ENCODE measurements around the gene ZNF319. TPM values are rescaled to one million over a fixed set of nuclear protein-coding genes. Genes with fewer than 3 reads are reported as not detected.

The ZNF319 gene
- total and polyA plus RNA-seq, 2 of the 4 experiments (the other 2 are of a cell fraction), result 0.90 to 6.3 TPM

- ChIA-PET CTCF (interaction anchor here (1.5 kb wide), 1 partner anchor 96 kb away, joined by 7 read pairs; no protein-coding TSS in a partner anchor), POLR2A (ENCODE audit: unreplicated experiment) (interaction anchor here (1.2 kb wide), 1 partner anchor 96 kb away, joined by 3 read pairs; no protein-coding TSS in a partner anchor)
- Histone ChIP-seq H2AK5ac (ENCODE audit: low read depth, low read length) (no peak within 1 kb of the TSS), H3K4me3 (ENCODE audit: insufficient read depth, low read depth, low read length) (peak within 1 kb of the TSS; percentile 61), H3K9ac (ENCODE audit: low read depth, low read length) (no peak within 1 kb of the TSS), H2BK20ac (ENCODE audit: low read depth, low read length) (no peak within 1 kb of the TSS), H2AK9ac (replicated peaks; ENCODE audit: low read depth, low read length, poor library complexity) (peak within 1 kb of the TSS; percentile 58), H3K27ac (ENCODE audit: insufficient read depth, low read length) (no peak within 1 kb of the TSS), H3K14ac (replicated peaks; ENCODE audit: low read depth, low read length) (no peak within 1 kb of the TSS), H3K4me2 (ENCODE audit: low read depth, low read length) (peak within 1 kb of the TSS; percentile 84), H3K23ac (ENCODE audit: low read depth, low read length) (no peak within 1 kb of the TSS), H4K20me1 (ENCODE audit: insufficient read depth, low read length) (peaks cover 9% of the 10 kb centered on the region; the same call in 1 of the 2 replicates), H4K5ac (ENCODE audit: low read depth, low read length) (no peak within 1 kb of the TSS), H2BK120ac (ENCODE audit: low read depth, low read length) (no peak within 1 kb of the TSS), H2BK15ac (ENCODE audit: low read depth, low read length) (no peak within 1 kb of the TSS), H3K18ac (ENCODE audit: low read depth, low read length) (no peak within 1 kb of the TSS), H3K36me3 (ENCODE audit: control insufficient read depth, insufficient read depth, low read length) (no peaks in the 10 kb centered on the region), H2AFZ (replicated peaks; ENCODE audit: low read length, poor library complexity) (peak within 1 kb of the TSS; percentile 95), H3K27me3 (ENCODE audit: control insufficient read depth, insufficient read depth, low read length) (peaks cover 36% of the 10 kb centered on the region), H2BK5ac (ENCODE audit: low read depth, low read length, poor library complexity, severe bottlenecking) (no peak within 1 kb of the TSS), H3K9me3 (ENCODE audit: control insufficient read depth, insufficient read depth, low read length) (no peaks in the 10 kb centered on the region), H3K79me1 (ENCODE audit: low read depth in 1 of 2, low read length in 2 of 2) (no peaks in the 10 kb centered on the region), H3K9me1 (ENCODE audit: insufficient read depth, low read length) (peaks cover 4% of the 10 kb centered on the region; the same call in 1 of the 2 replicates), H3K4me1 (ENCODE audit: control insufficient read depth, insufficient read depth, low read length) (peaks cover 16% of the 10 kb centered on the region), H4K91ac (ENCODE audit: insufficient read depth, low read depth, low read length) (no peak within 1 kb of the TSS), H4K8ac (ENCODE audit: low read depth in 2 of 2, low read length in 2 of 2) (no peak within 1 kb of the TSS), H3K56ac (ENCODE audit: extremely low read depth, insufficient read depth, low read length) (no peak within 1 kb of the TSS), H3K4ac (ENCODE audit: low read depth, low read length) (no peak within 1 kb of the TSS)
- BruUV-seq (replicated peaks), result no TSS peak
- peak; percentile 50 for DNase-seq
- dilution Hi-C loops (cut with HindIII; ENCODE audit: low sequenced_read_pairs, unreplicated experiment), result no loop called here
- ATAC-seq (ENCODE audit: low read depth), result peak; percentile 73
- intact Hi-C loops (cut with micrococcal nuclease), result no loop called here
- no peak for TF ChIP-seq MAFK (IDR thresholded peaks at IDR 0.05; ENCODE audit: low read depth, low read length)
- no peak for TF ChIP-seq RCOR1 (IDR thresholded peaks at IDR 0.05; ENCODE audit: insufficient replicate concordance, low read length)
- no peak for TF ChIP-seq RAD21 (IDR thresholded peaks at IDR 0.05; ENCODE audit: low read length)
- TF ChIP-seq FOS (IDR thresholded peaks at IDR 0.05; ENCODE audit: low read depth, low read length), result no peak
- peak; percentile 63; the same call in 1 of the 2 replicates for TF ChIP-seq MAZ (IDR thresholded peaks at IDR 0.05; ENCODE audit: borderline replicate concordance, low read depth, low read length)
- TF ChIP-seq MXI1 (IDR thresholded peaks at IDR 0.05; ENCODE audit: borderline replicate concordance, low read depth, low read length), result no peak
- no peak for TF ChIP-seq CEBPB (IDR thresholded peaks at IDR 0.05; ENCODE audit: low read depth, low read length)
- TF ChIP-seq CHD1 (IDR thresholded peaks at IDR 0.05; ENCODE audit: low read depth, low read length), result no peak
- WGBS, 2 experiments (ENCODE audit: extremely low coverage in 2 of 2, insufficient read length in 1 of 2), result 3% methylated on average over 44 of the region's 90 CpGs; no CpG with 5 or more reads in 1 of the 2 experiments
- in situ Hi-C loops (cut with MboI; ENCODE audit: low sequenced_read_pairs), result no loop called here
Measured at GRCh38 chr16:58025351-58026138, 25.1 kb upstream of the ZNF319 start, which contains the start of gene MMP15. Gene MMP15 (plus strand): TSS chr16:58025754. CDS start chr16:58026351, 597 bp downstream.
